RPMI7951 (cell line): Measurements from ENCODE around the gene NUP133. TPM values are rescaled to one million over a fixed set of nuclear protein-coding genes. Genes with fewer than 3 reads are reported as not detected.

Experiments used
- total RNA-seq: library from RNA; depleted of rRNA; stranded (reverse); fragments of >200 nt; shearing (Covaris generic); gene quantifications from 2 replicates; pipeline ENCODE4 v1.2.3, GENCODE V29; 2014; rRNA removed

Gene NUP133
- total RNA-seq, 1 experiment from 2014 or later = 33.2 TPM

Other genes starting within 250 kb of the NUP133 start
- gene RAB4A, start 237.2 kb downstream of the NUP133 start, total RNA-seq = 15.4 and 22.5 TPM in 2 replicates
- gene CCSAP, start 165.3 kb downstream of the NUP133 start, total RNA-seq = 19.1 and 22.8 TPM in 2 replicates
- gene ACTA1, start 74.2 kb downstream of the NUP133 start, total RNA-seq = not detected in 2 replicates
- gene ABCB10, start 50.4 kb upstream of the NUP133 start, total RNA-seq = 14.1 and 17.5 TPM in 2 replicates
- 13.5 and 13.9 TPM in 2 replicates for gene TAF5L, start 117.8 kb upstream of the NUP133 start, total RNA-seq
- gene URB2, start 117.9 kb upstream of the NUP133 start, total RNA-seq = 4.7 and 6.3 TPM in 2 replicates